Inflammatory macrophage (primary cell): ENCODE results near the gene PRKAR1A.
"Not testable (repeated sequence)": the region's sequence is repeated elsewhere in the genome, so short reads cannot be mapped to it uniquely, and the experiment has no call there.

Source experiments
- DNase-seq, 2 donors: peaks; one replicate each; pipeline ENCODE4 v3.0.0-alpha.2; 2020 to 2022
- total RNA-seq, 18 experiments: gene quantifications; one replicate each; lab custom pipeline; 2026; ENCODE audit warnings: mixed read lengths in 6 of 18, inconsistent platforms in 2 of 18; lab: John Stamatoyannopoulos, UW

The PRKAR1A gene
- total RNA-seq, result 249 to 716 (median 473) reads per million in 18 experiments

DNA sequence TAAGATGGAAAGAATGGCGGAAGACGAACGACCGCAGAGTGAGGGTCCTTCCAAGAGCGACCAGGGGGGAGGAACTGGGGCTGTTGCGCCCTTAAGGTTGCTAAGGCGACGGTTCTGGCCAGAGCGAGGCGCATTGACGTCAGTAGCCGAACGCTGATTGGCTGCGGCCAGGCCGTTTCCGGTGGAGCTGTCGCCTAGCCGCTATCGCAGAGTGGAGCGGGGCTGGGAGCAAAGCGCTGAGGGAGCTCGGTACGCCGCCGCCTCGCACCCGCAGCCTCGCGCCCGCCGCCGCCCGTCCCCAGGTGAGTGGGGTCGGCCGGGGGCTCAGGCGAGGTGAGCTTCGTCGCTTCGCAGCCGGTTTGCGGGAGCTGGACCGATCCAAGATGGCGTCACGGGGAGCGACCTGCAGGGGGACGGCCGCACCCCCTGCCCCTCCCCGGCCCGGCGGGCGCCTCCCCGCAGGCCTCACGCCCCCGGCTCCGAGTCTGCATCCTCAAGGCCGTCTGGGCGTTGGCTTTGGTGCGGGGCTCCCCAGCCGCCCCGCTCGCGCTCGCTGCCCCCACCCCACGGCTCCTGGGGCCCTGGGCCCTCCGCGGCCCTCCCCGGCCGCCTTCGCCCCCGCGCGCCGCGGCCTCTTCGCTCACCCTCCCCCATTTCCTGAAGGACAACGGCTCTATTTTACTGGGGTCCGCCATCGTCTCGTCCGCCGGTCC, at the start of gene PRKAR1A:
Gene PRKAR1A (plus strand): TSS at position 184 of the 713 bp plus-strand sequence. CDS start 2,970 bp downstream, outside the sequence.
- peak; percentile 92 to 96 for DNase-seq

DNA sequence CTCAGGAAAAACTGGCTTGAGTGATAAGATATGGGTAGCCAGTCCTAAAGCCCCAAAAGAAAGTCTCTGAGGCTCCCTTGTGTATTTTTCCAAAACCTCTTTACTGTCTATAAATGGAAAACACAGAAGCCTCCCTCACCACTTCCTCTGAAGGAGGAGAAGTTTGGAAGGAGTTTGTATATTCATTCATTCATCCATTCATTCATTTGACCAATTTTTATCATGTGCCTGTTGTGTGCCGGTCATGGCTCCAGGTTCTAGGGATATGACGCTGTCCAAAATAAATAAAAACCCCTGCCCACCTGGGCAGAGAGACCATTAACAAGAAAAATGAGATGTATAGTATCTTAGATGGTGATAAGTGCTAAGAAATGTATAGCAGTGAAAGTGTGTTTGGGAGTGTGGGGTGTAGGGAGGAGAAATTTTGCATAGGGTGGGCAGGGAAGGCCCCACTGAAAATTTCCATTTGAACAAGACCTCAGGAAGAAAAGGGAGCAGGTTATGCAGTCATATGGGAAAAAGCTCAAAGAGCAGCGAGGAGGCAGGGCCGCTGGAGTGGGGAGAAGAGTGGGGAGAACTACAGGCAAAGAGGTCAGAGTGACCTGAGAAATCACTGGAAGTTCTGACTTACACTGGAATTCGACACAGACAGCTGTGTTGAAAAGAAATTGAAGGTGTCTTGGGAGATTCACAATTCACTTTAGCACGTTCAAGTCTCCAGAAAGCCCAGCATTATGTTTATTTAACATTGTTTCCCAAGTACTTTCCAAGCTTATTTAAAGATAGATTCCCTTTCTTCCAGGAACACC, 48.8 kb upstream of the PRKAR1A start:
- DNase-seq, result no peak

- DNase-seq, result no peak
These were observed 43.9 kb upstream of the PRKAR1A start for GRCh38 chr17:68468334-68468733.

DNA sequence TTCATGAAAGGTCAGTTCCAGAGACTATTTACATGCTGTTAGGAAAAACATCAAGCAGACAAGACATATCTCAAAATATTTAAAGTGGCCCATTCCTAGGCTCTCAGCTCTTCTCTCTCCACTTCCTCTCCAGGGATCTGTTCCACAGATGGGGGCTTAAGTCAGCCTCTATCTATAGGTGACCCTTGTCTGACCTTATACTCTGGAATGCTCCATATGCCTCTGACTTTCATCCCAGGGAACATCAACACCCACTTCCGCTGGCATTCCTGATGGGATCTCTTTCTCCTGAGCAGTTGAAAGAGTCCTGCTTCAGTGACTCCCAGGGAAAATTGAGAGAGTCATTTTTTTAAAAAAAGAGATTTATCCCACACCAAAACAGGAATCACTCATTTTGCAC, 43.4 kb upstream of the PRKAR1A start:
- no peak for DNase-seq

DNA sequence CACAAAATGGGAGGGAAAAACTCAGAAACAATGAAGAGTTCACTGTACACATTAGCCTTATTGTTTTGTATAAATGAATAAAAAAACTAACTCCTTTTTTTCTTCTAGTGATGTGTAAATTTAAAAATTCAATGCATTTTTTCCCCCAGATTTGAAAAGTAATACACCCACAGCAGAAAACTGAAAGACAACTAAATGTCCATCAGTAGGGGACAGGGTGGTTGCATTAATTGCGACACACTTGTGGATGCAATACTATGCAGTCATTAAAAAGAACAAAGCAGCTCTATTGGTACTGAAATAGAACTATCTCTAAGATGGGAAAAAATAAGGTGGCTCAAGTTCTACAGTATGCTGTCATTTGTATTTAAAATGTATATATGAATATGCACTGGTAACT, 41.3 kb upstream of the PRKAR1A start:
- peak; percentile 25 to 45 for DNase-seq

DNA sequence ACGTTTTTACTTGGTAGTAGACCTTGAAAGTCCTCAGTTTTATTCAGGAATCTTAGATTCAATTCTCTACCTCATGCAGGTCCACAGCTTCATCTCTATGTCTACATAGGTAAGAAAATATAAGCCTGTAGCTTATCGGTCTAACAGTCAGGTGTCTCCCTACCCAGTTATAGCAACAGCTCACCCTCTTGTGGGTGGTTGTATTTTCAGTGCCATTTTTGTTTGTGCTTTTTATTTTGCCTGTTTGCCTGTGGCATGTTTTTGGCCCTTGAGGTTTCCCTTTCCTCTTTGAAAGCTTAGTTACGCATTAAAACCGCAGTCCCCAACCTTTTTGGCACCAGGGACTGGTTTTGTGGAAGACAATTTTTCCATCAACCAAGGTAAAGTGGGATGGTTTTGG, 31.3 kb upstream of the PRKAR1A start:
- DNase-seq, result no peak

DNA sequence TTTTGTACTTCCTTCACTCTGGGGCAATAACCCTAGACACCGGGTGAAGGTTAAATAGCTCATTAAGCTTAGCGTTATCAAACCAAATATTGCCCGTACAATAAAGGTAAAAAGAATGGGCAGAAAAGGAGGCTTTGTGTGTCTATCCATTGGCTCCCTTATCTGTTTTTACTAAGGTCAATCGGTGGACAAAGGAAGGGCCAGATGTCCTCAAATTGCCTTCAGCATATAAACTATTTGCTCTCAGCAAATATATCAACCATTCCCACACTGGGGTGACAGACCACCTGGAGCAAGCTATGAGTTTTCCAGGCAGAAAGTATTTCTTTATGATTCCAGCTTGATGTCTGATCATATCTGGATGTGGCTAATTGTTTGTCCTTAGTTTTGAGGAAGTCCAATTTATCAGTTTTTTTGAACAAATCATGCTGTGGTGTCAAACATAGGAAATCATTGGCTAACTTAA, 29.6 kb upstream of the PRKAR1A start:
- no peak for DNase-seq

DNA sequence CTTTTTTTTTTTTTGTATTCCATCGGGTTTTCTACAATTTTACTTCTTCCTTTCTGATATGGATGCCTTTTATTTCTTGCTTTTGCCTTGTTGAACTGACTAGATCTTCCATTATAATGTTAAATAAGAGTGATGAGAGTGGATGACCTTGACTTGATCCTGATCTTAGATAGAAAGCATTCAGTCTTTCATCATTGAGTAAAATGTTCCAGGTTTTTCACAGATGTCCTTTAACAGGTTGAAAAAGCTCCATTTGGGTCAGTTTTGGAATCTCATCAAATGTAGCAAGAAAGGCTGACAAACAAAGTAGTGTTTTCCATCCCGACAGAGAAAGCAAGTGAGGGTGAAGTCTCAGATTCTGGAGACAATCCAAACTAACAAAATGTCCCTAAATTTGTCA, 27.8 kb upstream of the PRKAR1A start:
- no peak for DNase-seq

DNA sequence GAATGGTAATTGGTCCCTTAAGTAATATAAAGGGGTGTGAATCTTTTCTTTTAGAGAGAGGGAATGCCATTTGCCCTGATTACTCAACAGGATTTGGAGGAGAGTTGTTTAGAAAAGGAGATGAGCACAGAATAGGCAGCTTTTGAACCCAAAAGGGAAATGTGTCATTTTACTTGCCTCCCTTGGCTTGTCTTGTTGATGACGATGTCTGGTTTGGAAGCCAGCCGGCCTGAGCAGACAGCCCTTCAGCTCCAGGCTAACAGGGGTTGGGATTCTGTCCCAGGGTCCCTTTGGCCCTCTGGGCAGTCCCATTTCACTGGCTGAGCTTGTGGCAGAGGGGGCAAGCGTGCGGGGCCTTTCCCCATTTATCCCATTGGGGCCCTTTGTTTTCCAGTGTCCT, 22.3 kb upstream of the PRKAR1A start:
- DNase-seq, result no peak

DNA sequence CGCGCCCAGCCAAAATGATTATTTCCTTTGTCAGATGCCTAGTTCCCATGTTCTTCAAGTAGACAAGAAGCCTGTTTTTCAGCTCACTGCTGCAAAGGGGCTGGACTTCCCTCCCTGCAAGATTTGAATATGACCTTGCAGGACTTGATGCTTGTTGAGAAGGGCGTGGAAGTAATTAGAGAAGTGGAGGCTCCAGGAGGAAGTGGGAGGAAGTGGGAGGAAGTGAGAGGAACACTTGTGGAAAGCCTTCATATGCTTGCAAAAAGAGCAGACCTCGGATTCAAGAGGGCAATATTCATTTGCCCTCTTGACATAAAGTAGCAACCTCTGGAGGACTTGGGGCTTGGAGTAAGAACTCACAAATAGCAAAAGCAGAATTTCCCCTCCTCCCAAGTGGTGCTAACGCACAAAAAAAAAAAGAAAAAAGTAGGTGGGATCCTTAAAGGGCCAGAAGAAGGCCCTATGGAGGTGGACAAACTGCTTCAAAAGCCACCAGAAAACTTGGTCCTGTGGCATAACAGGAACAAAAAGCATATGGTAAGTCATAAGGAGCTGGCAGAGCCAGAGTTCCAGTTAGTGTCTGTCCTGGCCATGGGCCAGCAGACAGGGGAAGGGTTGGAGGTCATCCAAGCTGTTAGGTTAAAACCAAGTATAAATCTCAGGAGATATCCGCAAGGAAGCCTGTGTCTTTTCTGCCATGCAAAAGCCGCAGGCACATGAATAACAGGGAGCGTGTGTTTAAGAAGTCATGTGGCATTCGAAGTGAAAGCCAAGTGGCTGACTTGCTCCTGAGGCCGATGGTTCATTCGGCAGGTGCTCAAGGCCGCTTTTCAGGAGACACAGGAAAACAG, 20.6 kb upstream of the PRKAR1A start:
- DNase-seq, result peak; percentile 94 to 95

- not testable (repeated sequence) for DNase-seq
These were observed 19.7 kb upstream of the PRKAR1A start for GRCh38 chr17:68492394-68493054.

DNA sequence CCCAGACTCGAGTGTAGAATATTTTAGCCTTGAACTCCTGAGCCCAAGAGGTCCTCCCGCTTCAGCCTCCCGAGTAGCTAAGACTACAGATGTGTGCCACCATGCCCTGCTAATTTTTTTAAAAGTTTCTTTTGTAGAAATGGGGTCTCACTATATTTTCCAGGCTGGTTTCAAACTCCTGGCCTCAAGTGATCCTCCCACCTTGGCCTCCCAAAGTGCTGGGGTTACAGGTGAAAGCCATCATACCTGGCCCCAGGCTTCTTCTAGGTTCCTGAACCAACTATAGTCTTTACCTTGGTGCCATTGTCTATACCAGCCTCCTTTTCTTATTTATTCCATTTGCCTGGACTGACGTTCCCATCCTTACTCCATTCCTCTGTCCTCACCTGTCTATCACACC, 17.1 kb upstream of the PRKAR1A start:
- no peak for DNase-seq

DNA sequence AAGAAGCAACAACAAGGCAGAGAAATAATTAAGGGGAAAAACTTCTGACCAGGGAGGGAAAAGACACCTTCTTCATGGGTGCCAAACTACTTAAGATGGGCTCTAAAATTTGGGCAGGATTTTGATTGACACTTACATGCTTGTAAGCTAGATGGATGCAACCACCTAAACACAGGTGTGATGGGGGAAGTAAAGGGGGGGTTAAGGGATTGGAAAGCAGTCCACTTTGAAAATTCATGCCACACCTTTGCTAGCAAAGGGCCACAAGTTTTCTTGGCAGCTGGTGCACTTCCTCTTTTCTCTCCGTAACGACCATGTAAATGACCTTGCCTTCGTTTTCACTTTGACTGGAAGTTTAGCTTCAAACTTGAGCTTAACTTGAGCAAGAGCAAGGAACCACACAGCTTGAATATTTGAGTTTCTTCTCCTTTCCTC, 14.3 kb upstream of the PRKAR1A start:
- peak; percentile 85 to 88 for DNase-seq

GRCh38 chr17:68498479-68499326, 13.5 kb upstream of the PRKAR1A start:
- peak; percentile 83 to 92 for DNase-seq

DNA sequence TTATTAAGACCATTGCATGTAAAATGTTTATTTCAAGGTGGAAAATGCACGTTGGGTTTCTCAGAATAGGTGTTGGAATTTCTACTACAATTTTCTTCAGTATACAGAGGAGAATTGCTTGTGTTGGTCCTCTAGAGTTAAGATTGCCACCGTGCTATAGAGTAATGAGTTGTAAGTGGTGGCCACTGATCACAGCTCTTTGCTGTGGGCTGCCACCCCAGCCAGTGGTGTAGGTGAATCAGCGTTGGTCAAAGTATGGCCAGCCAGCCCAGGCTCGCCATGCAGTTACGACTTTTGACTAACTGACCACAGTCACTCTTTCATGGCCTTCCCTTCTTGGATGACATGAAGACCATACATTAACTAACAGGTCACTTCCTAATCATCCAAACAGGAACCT, 12.6 kb upstream of the PRKAR1A start:
- peak; percentile 8 to 25 for DNase-seq

DNA sequence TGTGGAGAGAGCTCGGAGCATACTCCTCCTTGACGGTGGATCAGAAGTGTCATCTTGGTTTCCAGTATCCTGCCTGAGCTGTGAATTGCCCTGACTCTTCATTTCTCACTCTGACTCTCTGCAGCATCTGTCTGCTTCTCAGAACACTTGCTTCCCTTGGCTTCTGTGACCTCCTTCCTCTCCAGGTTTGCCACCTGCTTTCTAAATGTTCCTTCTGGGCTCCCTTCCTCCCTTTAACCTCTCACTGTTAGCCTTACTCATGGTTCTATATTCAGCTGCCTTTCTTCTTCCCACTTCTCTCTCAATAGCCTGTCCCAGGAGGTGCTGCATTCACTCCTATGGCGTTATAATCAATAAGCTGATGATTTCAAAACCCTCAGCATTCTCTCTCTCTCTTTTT, 11.2 kb upstream of the PRKAR1A start:
- DNase-seq, result no peak

- peak; percentile 52 to 57 for DNase-seq
These were observed 6.3 kb upstream of the PRKAR1A start for GRCh38 chr17:68505951-68506350.

- peak; percentile 60 to 70 for DNase-seq
These were observed 4.7 kb upstream of the PRKAR1A start for GRCh38 chr17:68507576-68507975.

DNA sequence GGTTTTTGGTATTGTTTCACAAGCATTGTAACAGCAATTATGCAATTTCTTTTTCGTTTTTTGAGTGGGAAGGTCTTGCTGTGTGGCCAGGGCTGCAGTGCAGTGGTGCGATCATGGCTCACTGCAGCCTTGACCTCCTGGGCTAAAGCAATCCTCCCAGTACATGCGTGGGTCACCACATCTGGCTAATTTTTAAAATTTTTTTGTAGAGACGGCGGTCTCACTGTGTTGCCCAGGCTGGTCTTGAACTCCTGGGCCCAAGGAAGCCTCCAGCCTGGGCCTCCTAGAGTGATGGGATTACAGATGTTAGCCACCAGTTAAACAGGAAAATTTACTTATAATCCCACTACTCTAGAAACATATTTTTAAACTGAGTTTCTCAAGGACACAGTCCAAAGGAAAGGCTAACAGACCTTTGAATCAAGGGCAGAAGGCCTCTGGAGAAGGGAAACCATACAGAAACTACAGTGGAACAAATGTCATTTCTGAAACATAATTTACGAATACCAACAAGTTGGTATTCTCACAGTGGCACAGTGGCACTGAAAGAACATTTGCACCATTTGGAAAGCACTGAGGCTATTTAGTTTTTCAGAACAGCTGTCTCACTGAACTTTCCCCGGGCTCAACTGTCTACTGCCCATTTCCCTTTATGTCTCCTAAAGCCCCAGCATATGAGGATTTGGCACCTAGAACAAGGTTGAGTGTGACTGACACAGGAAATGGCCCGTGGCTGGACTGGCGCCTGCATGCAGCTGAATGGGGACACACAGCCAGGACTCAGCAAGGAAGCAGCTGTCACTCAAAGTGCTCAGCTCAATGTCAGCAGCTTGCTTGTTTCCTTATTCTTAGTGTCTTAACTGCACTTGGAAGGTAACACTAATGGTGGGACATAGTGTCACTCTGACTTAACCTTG, 2.8 kb upstream of the PRKAR1A start:
- DNase-seq, result peak; percentile 88

- peak; percentile 33 to 50 for DNase-seq
These were observed 968 bp upstream of the PRKAR1A start for GRCh38 chr17:68511254-68511670.
